Head of caudate nucleus (tissue), 42 donors: ENCODE data around the gene SLC14A1.
"Not testable (repeated sequence)": the region's sequence is repeated elsewhere in the genome, so short reads cannot be mapped to it uniquely, and the experiment has no call there.

Experiments
- DNase-seq, 42 donors: peaks; one replicate each; pipeline versions ENCODE4 v3.0.0 to v3.0.0-alpha.2; 2020 to 2021; ENCODE audit warnings: mixed read lengths in 7 of 42
- intact Hi-C: fragments of 100-400 bp; cut with DNase I; formaldehyde crosslinking; loops from one replicate; pipeline ENCODE4 v1.15.0; 2022

The SLC14A1 gene

GRCh38 chr18:45749918-45750689 lies 26.1 kb downstream of the SLC14A1 start:
- no peak for DNase-seq
- intact Hi-C loops = no loop called here

GRCh38 chr18:45751766-45752165 lies 27.8 kb downstream of the SLC14A1 start:
- DNase-seq = no peak
- intact Hi-C loops = no loop called here

GRCh38 chr18:45752681-45753080 lies 28.7 kb downstream of the SLC14A1 start:
- intact Hi-C loops = no loop called here
- no peak for DNase-seq

GRCh38 chr18:45753286-45753685 lies 29.3 kb downstream of the SLC14A1 start:
- intact Hi-C loops = no loop called here
- no peak for DNase-seq

- DNase-seq = peak in 1 of 42 donors; percentile 50
- intact Hi-C loops = no loop called here
Measured at GRCh38 chr18:45755934-45756333, 32.0 kb downstream of the SLC14A1 start.

GRCh38 chr18:45757005-45757404 lies 33.0 kb downstream of the SLC14A1 start:
- no peak for DNase-seq
- intact Hi-C loops = no loop called here

GRCh38 chr18:45757644-45758043 lies 33.7 kb downstream of the SLC14A1 start:
- intact Hi-C loops, DNase-seq: not testable (repeated sequence)

GRCh38 chr18:45760462-45761036 lies 36.6 kb downstream of the SLC14A1 start:
- intact Hi-C loops = no loop called here
- no peak for DNase-seq

- intact Hi-C loops = no loop called here
- no peak for DNase-seq
Measured at GRCh38 chr18:45761512-45762114, 37.6 kb downstream of the SLC14A1 start.

DNA sequence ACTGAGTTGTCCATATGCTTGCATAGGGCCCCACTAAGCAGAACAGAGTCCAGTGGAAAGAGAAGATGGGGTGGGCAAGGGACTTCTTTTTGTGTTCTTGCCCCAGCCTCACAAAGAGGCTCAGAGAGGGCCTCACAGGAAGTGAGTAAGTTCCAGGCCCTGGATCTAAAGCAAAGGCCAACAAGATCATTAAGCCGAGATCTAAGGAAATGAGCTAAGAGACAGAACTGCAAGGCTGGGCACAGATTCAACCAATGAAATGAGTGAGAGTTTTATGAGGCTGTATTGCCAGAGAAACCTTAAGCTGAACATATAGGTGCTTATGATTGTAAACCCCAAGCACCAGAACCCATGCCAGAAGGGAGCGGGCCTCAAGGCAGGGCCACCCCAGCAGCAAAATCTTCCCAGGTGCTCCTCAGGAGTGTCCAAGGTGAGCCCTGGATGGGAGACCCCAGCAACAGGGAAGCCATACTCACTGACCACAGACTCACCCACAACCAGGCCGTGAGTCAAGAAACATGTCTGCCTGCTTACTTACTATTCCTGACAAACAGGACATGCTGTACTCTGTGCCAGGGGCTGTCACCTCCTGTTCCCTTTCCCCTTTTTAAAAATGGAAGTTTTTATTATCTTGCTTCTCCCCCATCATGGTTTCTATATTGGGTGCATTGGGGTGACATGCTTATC lies 40.2 kb downstream of the SLC14A1 start:
- DNase-seq = no peak
- intact Hi-C loops = no loop called here

DNA sequence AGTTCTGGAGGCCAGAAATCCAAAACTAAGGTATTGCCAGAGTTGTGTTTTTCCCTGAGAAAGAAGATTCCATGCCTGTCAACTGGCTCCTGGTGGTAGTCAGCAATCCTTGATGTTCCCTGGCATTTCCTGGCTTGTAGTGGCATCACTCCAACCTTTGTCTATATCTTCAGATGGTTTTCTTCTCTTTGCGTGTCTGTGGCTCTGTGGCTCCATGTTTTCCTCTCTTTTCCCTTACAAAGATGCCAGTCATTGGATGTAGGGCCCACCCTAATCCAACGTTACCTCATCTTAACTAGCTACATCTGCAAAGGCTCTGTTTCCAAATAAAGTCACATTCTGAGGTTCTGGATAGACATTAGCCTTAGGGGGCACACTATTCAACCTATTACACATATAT lies 41.8 kb downstream of the SLC14A1 start:
- DNase-seq = no peak
- intact Hi-C loops = no loop called here

DNA sequence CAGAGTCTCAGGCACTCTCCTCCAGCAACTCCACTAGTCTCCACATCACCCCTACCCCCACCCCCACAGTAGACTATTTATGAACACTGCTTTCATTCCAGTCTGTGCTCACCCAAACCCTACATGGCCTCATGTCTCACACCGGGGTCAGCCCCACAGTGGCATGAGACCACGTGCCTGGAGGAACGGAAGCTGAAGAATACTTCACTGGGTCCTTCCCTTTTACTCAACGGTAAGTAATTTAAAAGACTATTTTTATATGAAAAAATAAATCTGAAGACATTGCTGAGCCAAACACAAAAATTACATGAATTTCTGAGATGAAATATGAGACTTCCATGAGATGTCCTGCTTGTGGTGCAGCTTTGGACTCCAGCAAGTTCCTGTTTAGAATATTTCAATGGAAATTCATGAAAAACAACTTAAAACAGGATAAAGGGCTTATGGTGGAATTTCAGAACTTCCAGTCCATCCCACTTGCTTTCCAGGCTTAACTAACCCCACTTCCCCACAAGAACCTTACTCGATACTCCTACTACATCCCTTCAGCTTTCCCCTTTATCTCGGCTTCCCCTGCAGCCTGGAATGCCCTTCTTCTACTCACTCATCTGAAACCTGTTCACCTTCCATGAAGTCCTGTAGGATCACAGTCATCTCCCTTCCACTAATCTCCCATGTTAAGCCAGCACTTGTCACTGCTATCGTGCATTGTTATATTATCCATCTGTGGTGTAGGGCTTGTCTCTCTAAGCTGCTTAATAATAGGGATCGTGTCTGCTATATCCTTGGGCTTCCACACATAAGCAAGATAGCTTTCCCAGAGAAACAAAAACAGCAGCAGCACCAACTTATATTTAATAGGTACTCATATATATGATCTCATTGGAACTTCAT lies 47.9 kb downstream of the SLC14A1 start:
- intact Hi-C loops = no loop called here
- no peak for DNase-seq

DNA sequence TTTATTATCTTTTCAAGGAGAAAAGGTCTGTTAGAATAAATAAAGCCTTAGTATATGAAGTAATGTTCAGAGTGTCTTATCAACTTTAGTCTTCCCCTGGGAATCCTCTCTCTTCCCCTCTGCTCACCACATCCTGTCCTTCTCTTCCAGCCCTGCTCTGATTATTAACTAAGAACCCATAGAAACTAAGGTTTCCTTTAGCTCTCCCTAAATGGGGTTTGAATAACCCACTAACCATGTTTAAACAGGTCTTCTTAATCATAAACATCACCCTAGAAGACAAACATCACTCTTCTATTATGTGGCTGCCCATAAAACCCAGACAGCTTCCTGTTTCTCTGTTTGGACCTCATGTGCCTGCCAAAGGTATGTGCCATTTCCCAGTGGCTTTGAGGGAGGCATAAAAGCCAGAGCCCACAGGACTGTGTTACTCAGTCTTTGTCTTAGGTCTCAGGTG lies 50.1 kb downstream of the SLC14A1 start:
- intact Hi-C loops = no loop called here
- DNase-seq = no peak

- DNase-seq = peak; percentile 27 to 90 (median 76)
- intact Hi-C loops = no loop called here
Measured at GRCh38 chr18:45775241-45775676, 51.3 kb downstream of the SLC14A1 start.

GRCh38 chr18:45775743-45776142 lies 51.8 kb downstream of the SLC14A1 start:
- DNase-seq = peak in 1 of 42 donors; percentile 3
- intact Hi-C loops = no loop called here

GRCh38 chr18:45777393-45777792 lies 53.4 kb downstream of the SLC14A1 start:
- no peak for DNase-seq
- intact Hi-C loops = no loop called here

DNA sequence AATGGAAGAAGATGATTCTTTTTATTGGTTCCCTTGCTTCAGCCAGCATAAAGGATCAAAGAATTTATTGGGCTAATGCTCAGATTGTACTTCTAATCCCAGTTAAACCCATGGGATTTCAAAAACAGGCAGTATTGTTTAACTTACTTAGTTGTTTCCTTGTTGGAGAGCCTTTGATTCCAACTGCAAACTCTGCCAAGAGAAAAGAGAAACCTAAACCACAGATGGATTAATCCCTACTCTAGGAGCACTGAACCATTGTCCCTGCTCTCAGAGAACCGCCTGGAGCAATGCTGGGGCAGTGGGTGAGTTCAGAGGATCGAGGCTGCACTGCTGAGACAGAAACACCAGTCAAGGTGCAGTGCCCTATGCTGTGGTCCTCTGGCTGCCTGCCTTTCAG lies 56.6 kb downstream of the SLC14A1 start:
- intact Hi-C loops = no loop called here
- no peak for DNase-seq

DNA sequence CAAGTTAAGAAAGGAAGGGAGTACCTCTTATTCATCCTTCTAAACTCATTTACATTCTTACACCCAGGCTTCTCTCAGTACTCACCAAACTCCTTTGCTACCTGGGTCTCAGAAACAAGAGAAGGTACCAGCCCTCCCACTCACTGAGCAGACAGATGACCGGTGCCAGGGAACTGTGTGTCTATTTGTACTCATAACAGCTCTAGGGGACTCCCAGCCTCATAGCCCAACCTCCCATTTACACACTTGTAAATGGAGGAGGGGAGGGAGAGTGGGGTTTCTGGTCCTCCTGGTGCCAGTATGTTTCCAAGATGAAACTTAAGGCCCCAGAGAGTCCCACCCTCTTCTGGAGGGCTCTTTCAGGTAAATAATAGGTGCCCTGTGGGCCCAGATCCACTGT lies 58.7 kb downstream of the SLC14A1 start:
- DNase-seq = no peak
- intact Hi-C loops = no loop called here
